SU-DHL-6 (cell line): ENCODE measurements around the gene GTF3C1.

ENCODE experiments used
- H2AFZ ChIP-seq: fragments of 200-600 bp; sonication (generic); 2 replicates; pipeline ENCODE4 v1.6.1; 2014; ENCODE audit warnings: low read depth, mild to moderate bottlenecking, moderate library complexity, mixed read lengths, antibody characterized with exemption, low read length; ENCODE audit not compliant: severe bottlenecking
- H3F3A ChIP-seq: fragments of 200-600 bp; shearing (Covaris generic); 2 replicates; pipeline ENCODE4 v1.6.0; 2016; ENCODE audit warnings: antibody characterized with exemption, mild to moderate bottlenecking; ENCODE audit not compliant: insufficient read depth
- H3K27ac ChIP-seq: fragments of 200-600 bp; sonication (generic); 2 replicates; pipeline ENCODE4 v1.5.1; 2016; ENCODE audit warnings: low read depth, mild to moderate bottlenecking, low read length, moderate library complexity, mixed read lengths
- H3K27me3 ChIP-seq: fragments of 200-600 bp; sonication (generic), shearing (Covaris generic); 2 replicates; pipeline ENCODE4 v1.6.0; 2014; ENCODE audit warnings: mild to moderate bottlenecking, low read length
- H3K36me3 ChIP-seq: fragments of 200-600 bp; sonication (generic); 2 replicates; pipeline ENCODE4 v1.6.1; 2014; ENCODE audit warnings: mild to moderate bottlenecking, low read length, mixed read lengths
- H3K4me2 ChIP-seq: fragments of 300-600, 200-600 bp; shearing (Covaris generic), sonication (generic); 2 replicates; pipeline ENCODE4 v1.6.0; 2014; ENCODE audit warnings: low read length, low read depth, mild to moderate bottlenecking; ENCODE audit not compliant: poor library complexity, severe bottlenecking
- H3K4me3 ChIP-seq: fragments of 200-600 bp; sonication (generic); 2 replicates; pipeline ENCODE4 v1.5.1; 2014; ENCODE audit warnings: antibody characterized with exemption, low read length, mild to moderate bottlenecking, mixed read lengths; ENCODE audit not compliant: insufficient read depth, poor library complexity, severe bottlenecking
- H3K79me2 ChIP-seq: fragments of 200-600 bp; sonication (generic); 2 replicates; pipeline ENCODE4 v1.6.1; 2014; ENCODE audit warnings: mild to moderate bottlenecking, low read length, moderate library complexity; ENCODE audit not compliant: insufficient read depth
- H3K9ac ChIP-seq: fragments of 200-600 bp; sonication (generic); 2 replicates; pipeline ENCODE4 v1.7.0; 2014; ENCODE audit warnings: mild to moderate bottlenecking, low read length
- H3K9me2 ChIP-seq: fragments of 200-600 bp; sonication (generic); replicated peaks from 2 replicates; pipeline ENCODE4 v1.6.1; 2014; ENCODE audit warnings: low read length; ENCODE audit not compliant: insufficient read depth
- H3K9me3 ChIP-seq: fragments of 200-600 bp; sonication (generic); 2 replicates; pipeline ENCODE4 v1.6.1; 2014; ENCODE audit warnings: low read length, mixed read lengths; ENCODE audit not compliant: insufficient read depth
- H4K20me1 ChIP-seq: fragments of 200-600 bp; sonication (generic); 2 replicates; pipeline ENCODE4 v1.6.1; 2014; ENCODE audit warnings: low read depth, mild to moderate bottlenecking, antibody characterized with exemption, low read length, moderate library complexity, mixed read lengths
- CTCF ChIP-seq: fragments of 200-600 bp; sonication (generic); IDR thresholded peaks from one replicate; pipeline ENCODE4 v1.5.1; 2017; ENCODE audit warnings: antibody characterized with exemption, mild to moderate bottlenecking, low read length, moderate library complexity; ENCODE audit not compliant: insufficient read depth, poor library complexity, severe bottlenecking
- EZH2phosphoT487 ChIP-seq: fragments of 200-600 bp; sonication (generic), shearing (Covaris generic); conservative IDR thresholded peaks from 2 replicates; pipeline ENCODE4 v1.6.1; 2018; ENCODE audit warnings: mild to moderate bottlenecking, antibody characterized with exemption, low read length, moderate library complexity, mixed read lengths

GTF3C1 gene

GRCh38 chr16:27495191-27495590 lies 54.5 kb downstream of the GTF3C1 start:
- H3K4me2 ChIP-seq = no peak overlapping the region
- H3K4me3 ChIP-seq = no peak overlapping the region
- H3K27me3 ChIP-seq = no peaks in the 10 kb centered on the region
- no peak overlapping the region for H3K27ac ChIP-seq
- no peaks in the 10 kb centered on the region for H3K79me2 ChIP-seq
- no peaks in the 10 kb centered on the region; the same call in 1 of the 2 replicates for H3K36me3 ChIP-seq
- no peaks in the 10 kb centered on the region for H3K9me2 ChIP-seq
- no peak overlapping the region for H3K9ac ChIP-seq
- no peak overlapping the region for H2AFZ ChIP-seq
- H3K9me3 ChIP-seq = no peaks in the 10 kb centered on the region
- H3F3A ChIP-seq = no peaks in the 10 kb centered on the region
- TF ChIP-seq CTCF (no peak), EZH2phosphoT487 (no peak)
- H4K20me1 ChIP-seq = no peaks in the 10 kb centered on the region

GRCh38 chr16:27492588-27492979 lies 57.1 kb downstream of the GTF3C1 start:
- TF ChIP-seq EZH2phosphoT487 (no peak), CTCF (no peak)
- Histone ChIP-seq H3K27ac (no peak overlapping the region), H2AFZ (no peak overlapping the region), H3K4me3 (no peak overlapping the region), H3K79me2 (no peaks in the 10 kb centered on the region), H3K4me2 (no peak overlapping the region), H3F3A (no peaks in the 10 kb centered on the region), H3K9ac (no peak overlapping the region), H3K36me3 (no peaks in the 10 kb centered on the region; the same call in 1 of the 2 replicates), H3K9me3 (no peaks in the 10 kb centered on the region), H3K9me2 (no peaks in the 10 kb centered on the region), H4K20me1 (no peaks in the 10 kb centered on the region), H3K27me3 (no peaks in the 10 kb centered on the region)

GRCh38 chr16:27491894-27492587 lies 57.7 kb downstream of the GTF3C1 start:
- H3K27me3 ChIP-seq = no peaks in the 10 kb centered on the region
- H3K9ac ChIP-seq = no peak overlapping the region
- no peaks in the 10 kb centered on the region for H3K9me2 ChIP-seq
- no peak overlapping the region for H3K4me3 ChIP-seq
- no peaks in the 10 kb centered on the region for H3F3A ChIP-seq
- no peaks in the 10 kb centered on the region for H4K20me1 ChIP-seq
- no peak overlapping the region for H2AFZ ChIP-seq
- no peaks in the 10 kb centered on the region for H3K79me2 ChIP-seq
- no peak for TF ChIP-seq CTCF
- TF ChIP-seq EZH2phosphoT487 = no peak
- no peak overlapping the region for H3K27ac ChIP-seq
- no peaks in the 10 kb centered on the region for H3K9me3 ChIP-seq
- H3K36me3 ChIP-seq = no peaks in the 10 kb centered on the region; the same call in 1 of the 2 replicates
- no peak overlapping the region for H3K4me2 ChIP-seq
